Aortic smooth muscle cell (primary cell): ENCODE measurements around the gene MED16. TPM values are rescaled to one million over a fixed set of nuclear protein-coding genes. Genes with fewer than 3 reads are reported as not detected.

Experiments
- total RNA-seq: library from RNA; depleted of rRNA; stranded (reverse); fragments of >200 nt; gene quantifications from 2 replicates; pipeline ENCODE4 v1.2.3, GENCODE V29; 2014

Gene MED16
- total RNA-seq: 20.1 and 23.5 TPM in 2 replicates

GRCh38 chr19:892894-893689 is at the start of gene MED16, which contains the start of gene RNU6-9:
MED16 (minus strand) TSS chr19:893187; CDS start chr19:891131, 2,056 bp downstream.
RNU6-9 (plus strand) TSS chr19:893484.

DNA sequence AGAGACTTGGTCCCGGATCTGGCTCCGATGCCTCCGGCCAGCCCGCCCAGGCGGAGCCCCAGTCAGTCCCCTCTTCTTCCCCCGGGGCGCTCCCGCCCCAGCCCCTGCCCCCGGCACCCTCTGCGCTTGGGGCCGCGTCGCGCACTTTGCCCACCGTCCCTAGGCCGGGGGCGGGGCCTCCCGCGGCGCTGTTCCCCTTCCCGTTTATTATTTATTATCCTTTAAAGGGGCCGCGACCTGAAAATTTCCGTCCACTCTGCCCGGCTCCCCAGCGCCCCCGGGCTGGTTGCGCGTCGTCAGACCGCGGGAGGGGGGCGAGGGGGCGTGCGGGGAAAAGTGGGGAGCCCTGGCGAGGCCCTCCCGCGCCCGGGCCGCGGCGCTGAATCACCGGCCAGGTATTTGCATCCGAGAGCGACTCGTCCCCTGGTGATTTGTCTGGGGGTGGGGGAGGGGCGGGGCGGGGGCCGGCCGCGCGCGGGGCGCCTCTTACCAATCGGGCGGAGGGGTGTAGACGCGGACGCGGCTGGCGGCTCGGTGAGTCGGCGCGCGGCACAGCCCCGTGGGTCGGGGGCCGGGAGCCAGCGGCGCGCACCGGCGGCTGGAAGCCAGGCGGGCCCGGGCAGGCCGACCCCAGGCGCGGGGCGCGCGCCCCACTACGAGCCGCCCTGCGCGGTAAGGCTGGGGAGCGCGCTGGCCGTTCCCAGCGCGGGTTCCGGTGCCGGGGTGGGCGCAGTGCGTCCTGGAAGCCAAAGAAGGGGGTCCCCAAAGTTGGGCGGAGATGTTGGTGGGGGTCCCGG is 32.7 kb upstream of the MED16 start, which contains the start of gene ARID3A:
ARID3A (plus strand) TSS at position 510 of the 797 bp plus-strand sequence. CDS start 3,494 bp downstream, outside the sequence.

DNA sequence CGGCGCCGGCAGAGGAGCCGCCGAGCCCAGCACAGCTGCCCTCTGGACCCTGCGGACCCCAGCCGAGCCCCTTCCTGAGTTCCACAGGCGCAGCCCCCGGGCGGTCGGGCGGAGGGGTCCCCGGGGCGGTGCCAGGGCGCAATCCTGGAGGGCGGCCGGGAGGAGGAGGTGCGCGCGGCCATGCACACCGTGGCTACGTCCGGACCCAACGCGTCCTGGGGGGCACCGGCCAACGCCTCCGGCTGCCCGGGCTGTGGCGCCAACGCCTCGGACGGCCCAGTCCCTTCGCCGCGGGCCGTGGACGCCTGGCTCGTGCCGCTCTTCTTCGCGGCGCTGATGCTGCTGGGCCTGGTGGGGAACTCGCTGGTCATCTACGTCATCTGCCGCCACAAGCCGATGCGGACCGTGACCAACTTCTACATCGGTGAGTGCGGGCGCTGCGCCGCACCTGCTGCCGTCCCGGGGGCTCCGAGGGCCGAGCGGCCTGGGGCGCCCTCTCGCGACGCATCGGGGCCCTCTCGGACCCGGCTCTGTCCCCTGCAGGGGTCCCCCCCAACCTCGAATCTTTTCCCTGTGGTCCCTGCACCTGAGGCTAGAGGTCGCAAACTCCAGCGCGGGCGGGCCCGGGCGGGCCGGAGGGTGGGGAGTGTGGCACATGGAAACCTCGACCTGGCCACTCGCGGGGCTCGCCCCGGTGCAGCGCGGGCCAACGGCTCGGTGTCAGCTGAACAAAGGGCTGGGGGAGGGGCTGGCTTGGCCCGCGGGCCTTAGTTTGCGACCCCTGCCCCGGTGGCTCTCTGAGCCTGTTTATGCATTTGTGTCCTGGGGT is 24.6 kb upstream of the MED16 start, which contains the start of gene KISS1R:
KISS1R (plus strand) TSS at position 11 of the 829 bp plus-strand sequence; CDS start at position 181, 170 bp downstream.

GRCh38 chr19:913080-913748 is 20.2 kb upstream of the MED16 start, which contains the start of gene R3HDM4:
R3HDM4 (minus strand) TSS chr19:913219; CDS start chr19:913157, 62 bp downstream.

GRCh38 chr19:858868-859843 is 33.8 kb downstream of the MED16 start, which contains the start of gene CFD:
CFD (plus strand) TSS chr19:859664; CDS start chr19:859690, 26 bp downstream.

GRCh38 chr19:852136-853013 is 40.6 kb downstream of the MED16 start, which contains the start of gene ELANE:
ELANE (plus strand) TSS chr19:852303; CDS start chr19:852329, 26 bp downstream.

GRCh38 chr19:840519-841206 is 52.3 kb downstream of the MED16 start, which contains the start of gene PRTN3:
PRTN3 (plus strand) TSS chr19:840999; CDS start chr19:841009, 10 bp downstream.

GRCh38 chr19:827710-828321 is 65.2 kb downstream of the MED16 start, which contains the start of gene AZU1:
AZU1 (plus strand) TSS chr19:827837; CDS start chr19:827847, 10 bp downstream.

GRCh38 chr19:821825-822503 is 71.0 kb downstream of the MED16 start, which contains the start of gene PLPPR3:
PLPPR3 (minus strand) TSS chr19:821955; CDS start chr19:821559, 396 bp downstream.

Other genes with a start within 250 kb of the MED16 start
- 10.1 and 16.8 TPM in 2 replicates for gene RNF126, start 230.0 kb downstream of the MED16 start, total RNA-seq
- 16.1 and 18.4 TPM in 2 replicates for gene FSTL3, start 216.8 kb downstream of the MED16 start, total RNA-seq
- not detected in 2 replicates for gene PRSS57, start 197.7 kb downstream of the MED16 start, total RNA-seq
- gene PALM, start 184.3 kb downstream of the MED16 start, total RNA-seq: 2.1 and 5.8 TPM in 2 replicates
- gene MISP, start 142.1 kb downstream of the MED16 start, total RNA-seq: under 0.01 TPM in 1 of 2 replicates, not detected in the other
- 71.4 and 77.9 TPM in 2 replicates for gene PTBP1, start 95.7 kb downstream of the MED16 start, total RNA-seq
- gene PLPPR3, start 71.2 kb downstream of the MED16 start, total RNA-seq: not detected in 2 replicates
- gene AZU1, start 65.3 kb downstream of the MED16 start, total RNA-seq: not detected in 2 replicates
- gene PRTN3, start 52.2 kb downstream of the MED16 start, total RNA-seq: not detected in 2 replicates
- 0.12 and 0.26 TPM in 2 replicates for gene ELANE, start 40.9 kb downstream of the MED16 start, total RNA-seq
- 0.19 and 0.79 TPM in 2 replicates for gene CFD, start 33.5 kb downstream of the MED16 start, total RNA-seq
- gene RNU6-9, start 297 bp upstream of the MED16 start, total RNA-seq: not detected in 2 replicates
- gene R3HDM4, start 20.0 kb upstream of the MED16 start, total RNA-seq: 15.2 and 17.6 TPM in 2 replicates
- gene KISS1R, start 24.1 kb upstream of the MED16 start, total RNA-seq: not detected in 2 replicates
- 6.0 and 6.1 TPM in 2 replicates for gene ARID3A, start 32.8 kb upstream of the MED16 start, total RNA-seq
- 36.9 and 49.3 TPM in 2 replicates for gene WDR18, start 91.2 kb upstream of the MED16 start, total RNA-seq
- gene GRIN3B, start 107.2 kb upstream of the MED16 start, total RNA-seq: 0.06 TPM in 1 of 2 replicates, not detected in the other
- gene TMEM259, start 127.9 kb upstream of the MED16 start, total RNA-seq: 41.5 and 49.9 TPM in 2 replicates
- not detected in 2 replicates for gene RNU6-2, start 128.3 kb upstream of the MED16 start, total RNA-seq
- gene CNN2, start 133.4 kb upstream of the MED16 start, total RNA-seq: 64.7 and 87.6 TPM in 2 replicates
- gene ABCA7, start 146.9 kb upstream of the MED16 start, total RNA-seq: 3.7 and 4.2 TPM in 2 replicates
- gene ARHGAP45, start 174.0 kb upstream of the MED16 start, total RNA-seq: 1.5 TPM in 2 replicates
- 88.9 and 116 TPM in 2 replicates for gene POLR2E, start 202.2 kb upstream of the MED16 start, total RNA-seq
- gene GPX4, start 210.8 kb upstream of the MED16 start, total RNA-seq: 349 and 358 TPM in 2 replicates